NCI-H526 treated with DMSO at 0.1 percent for 48 hours (cell line): ENCODE data around the gene NDC1.
"Not testable (repeated sequence)": the region's sequence is repeated elsewhere in the genome, so short reads cannot be mapped to it uniquely, and the experiment has no call there.

Experiments
- DNase-seq: peaks from one replicate; lab custom pipeline; 2025; lab: John Stamatoyannopoulos, UW

The NDC1 gene, protein sequence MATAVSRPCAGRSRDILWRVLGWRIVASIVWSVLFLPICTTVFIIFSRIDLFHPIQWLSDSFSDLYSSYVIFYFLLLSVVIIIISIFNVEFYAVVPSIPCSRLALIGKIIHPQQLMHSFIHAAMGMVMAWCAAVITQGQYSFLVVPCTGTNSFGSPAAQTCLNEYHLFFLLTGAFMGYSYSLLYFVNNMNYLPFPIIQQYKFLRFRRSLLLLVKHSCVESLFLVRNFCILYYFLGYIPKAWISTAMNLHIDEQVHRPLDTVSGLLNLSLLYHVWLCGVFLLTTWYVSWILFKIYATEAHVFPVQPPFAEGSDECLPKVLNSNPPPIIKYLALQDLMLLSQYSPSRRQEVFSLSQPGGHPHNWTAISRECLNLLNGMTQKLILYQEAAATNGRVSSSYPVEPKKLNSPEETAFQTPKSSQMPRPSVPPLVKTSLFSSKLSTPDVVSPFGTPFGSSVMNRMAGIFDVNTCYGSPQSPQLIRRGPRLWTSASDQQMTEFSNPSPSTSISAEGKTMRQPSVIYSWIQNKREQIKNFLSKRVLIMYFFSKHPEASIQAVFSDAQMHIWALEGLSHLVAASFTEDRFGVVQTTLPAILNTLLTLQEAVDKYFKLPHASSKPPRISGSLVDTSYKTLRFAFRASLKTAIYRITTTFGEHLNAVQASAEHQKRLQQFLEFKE

DNA sequence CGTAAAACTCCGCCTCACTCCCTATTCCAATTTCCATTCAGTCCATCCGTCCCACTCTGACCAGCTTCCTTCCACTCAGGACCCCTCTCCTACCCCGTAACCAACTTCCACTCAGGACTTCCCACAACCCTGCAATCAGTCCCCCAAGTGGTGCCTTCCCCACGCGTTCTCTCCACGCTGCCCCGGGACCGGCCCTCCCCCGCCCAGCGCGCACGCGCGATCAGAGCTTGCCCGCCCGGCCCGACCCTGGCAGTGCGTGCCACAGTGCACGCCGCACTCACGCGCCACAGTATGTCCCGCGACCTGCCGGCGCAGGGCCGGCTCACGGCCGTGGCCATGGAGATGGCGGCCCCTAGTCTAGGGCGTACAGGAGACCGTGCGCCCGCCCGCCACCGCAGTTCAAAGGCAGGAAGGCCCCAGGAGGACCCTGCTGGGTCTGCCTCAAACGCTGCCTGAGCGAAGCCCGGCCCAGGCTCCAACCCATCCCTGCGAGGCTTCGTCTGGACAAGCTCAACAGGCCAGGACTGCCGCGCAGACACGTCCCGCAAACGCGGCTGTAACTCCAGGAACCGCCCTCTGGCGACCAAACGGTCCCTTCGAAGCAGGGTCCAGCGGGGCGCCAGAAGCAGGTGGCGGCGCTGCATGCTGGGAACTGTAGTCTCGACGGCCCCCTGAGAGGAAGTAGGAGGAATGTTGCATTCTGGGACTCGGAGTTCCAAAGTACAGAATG lies at the start of gene NDC1:
TSS of gene NDC1 (minus strand) at position 373 of the 730 bp plus-strand sequence. CDS start at position 338, 35 bp downstream.
- DNase-seq = peak; percentile 96

DNA sequence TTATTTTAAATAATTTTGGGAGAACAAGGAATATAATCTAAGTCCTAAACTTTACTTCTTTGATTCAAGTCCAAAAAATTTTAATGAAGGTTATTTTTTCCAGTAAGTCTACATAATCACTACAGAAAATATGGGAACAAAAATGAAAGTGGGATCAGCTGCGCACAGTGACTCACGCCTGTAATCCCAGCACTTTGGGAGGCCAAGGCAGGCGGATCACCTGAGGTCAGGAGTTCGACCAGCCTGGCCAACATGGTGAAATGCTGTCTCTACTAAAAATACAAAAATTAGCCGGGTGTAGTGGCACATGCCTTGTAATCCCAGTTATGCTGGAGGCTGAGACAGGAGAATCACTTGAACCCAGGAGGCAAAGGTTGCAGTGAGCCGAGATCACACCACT lies 45.5 kb upstream of the NDC1 start:
- DNase-seq = not testable (repeated sequence)

DNA sequence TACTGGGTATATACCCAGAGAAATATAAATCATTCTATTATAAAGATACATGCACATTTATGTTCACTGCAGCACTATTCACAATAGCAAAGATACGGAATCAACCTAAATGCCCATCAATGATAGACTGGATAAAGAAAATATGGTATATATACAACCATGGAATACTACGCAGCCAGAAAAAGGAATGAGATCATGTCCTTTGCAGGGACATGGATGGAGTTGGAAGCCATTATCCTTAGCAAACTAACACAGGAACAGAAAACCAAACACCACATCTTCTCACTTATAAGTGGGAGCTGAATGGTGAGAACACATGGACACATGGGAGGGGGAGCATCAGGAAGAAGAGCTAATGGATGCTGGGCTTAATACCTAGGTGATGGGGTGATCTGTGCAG lies 43.8 kb upstream of the NDC1 start:
- DNase-seq = not testable (repeated sequence)

DNA sequence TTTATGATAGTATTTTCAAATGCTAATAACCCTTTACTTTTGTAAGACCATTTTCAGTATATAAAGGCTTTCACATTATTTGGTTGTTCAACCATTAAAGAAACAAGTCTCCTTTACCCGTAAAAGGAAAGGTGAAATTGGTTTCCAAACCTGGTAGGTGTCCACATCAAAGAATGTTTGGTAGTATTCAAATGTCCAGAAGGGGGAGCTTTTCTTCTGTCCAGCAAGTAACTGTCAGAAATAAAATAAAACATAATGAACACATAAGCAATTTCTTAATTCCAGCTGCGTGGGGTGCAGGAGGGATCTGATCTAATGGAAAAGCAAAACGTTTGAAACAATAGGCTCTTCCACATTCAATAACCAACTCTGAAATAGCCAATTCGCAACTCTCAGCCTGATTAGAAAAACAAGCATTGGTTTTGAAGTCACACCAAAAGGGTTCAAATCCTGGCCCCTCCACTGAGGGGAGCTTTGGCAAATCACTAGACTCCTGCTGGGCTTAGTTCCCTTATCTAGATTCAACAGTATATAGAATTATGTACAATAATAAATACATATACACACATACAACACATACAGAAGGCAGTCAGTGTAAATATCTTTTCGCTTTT lies 40.5 kb upstream of the NDC1 start:
- peak; percentile 55 for DNase-seq

DNA sequence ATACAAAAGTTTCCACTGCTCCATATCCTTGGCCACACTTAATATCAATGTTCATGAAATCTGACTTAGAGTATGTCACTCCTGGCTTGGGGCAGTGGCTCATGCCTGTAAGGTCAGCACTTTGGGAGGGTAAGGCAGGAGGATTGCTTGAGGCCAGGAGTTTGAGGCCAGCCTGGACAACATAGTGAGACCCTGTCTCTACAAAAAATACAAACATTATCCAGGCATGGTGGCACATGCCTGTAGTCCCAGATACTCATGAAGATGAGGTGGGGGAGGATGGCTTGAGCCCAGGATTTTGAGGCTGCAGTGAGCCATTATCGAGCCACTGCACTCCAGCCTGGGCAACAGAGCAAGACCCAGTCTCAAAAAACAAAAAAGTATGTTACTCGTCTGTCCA lies 37.1 kb upstream of the NDC1 start:
- not testable (repeated sequence) for DNase-seq

DNA sequence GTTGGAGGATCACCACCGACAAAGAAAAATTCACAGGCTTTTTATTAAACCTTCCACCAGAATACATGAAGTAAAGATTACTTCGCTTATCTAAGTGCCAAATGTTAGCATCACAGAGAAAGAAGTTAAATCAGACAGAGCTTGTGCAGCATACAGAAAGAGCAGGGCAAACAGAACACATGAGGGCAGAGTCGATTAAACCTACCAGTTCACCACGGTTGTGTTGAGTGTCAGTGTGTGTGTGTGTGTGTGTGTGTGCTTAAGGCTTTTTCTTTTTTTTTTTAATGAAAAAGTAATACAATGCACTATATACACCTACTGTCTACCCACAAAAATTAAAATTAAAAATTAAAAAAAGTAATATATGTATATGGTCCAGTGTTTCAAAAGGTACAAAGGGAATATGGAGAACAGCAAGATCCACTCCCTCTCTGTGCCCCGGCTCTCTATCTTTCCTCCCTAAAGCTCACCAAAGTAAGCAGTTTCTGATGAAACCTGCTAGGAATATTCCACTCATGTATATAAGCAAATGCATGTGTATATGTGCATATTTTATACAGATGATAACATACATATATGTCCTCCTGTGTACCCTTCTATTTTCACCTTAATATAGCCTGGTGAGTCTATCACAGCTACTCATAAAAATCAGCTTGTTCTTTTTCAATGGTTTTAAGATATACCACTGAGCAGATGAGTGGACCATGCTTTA lies 33.8 kb upstream of the NDC1 start:
- DNase-seq = no peak

DNA sequence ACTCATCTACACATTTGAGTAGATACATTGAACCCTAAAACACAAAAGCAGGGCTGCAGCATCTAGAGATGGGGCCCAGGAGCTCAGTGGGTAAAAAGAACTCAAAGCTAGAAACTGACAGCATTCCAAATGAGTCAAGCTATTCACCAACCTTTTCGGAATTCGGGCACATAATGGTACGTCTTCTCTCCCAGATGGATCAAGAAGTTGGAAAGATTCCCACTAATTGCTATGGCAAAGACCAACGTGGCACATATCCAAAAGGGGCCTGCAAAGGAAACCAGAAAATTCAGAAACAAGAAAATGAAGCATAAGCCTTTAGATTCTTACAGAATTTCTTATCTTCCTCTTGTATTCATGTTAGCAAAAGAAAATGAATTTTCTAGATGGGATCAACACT lies 33.1 kb upstream of the NDC1 start:
- DNase-seq = no peak

DNA sequence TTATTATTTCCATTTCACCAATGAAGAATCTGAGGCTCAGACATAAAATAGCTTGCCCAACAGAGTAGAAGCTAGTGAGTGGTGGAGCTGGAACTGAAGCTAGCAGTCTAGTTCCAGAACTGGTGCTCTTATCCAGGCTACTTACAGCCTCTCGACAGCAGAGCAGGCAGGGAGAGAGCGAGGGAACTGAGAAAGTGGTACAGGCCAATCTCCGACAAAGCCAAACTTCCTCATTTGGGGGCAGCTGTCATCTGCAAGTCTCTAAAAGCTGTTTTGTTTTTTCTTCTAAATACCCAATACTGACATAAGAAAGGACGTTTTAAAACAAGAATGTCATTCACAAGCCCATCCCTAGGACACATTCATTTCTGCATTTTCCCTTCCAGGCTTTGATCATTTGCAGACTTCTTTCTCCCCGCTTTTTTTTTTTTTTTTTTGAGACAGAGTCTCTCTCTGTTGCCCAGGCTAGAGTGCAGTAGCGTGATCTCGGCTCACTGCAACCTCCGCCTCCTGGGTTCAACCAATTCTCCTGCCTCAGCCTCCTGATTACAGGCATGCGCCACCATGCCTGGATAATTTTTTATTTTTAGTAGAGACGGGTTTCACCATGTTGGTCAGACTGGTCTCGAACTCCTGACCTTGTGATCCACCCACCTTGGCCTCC lies 31.5 kb upstream of the NDC1 start:
- no peak for DNase-seq

DNA sequence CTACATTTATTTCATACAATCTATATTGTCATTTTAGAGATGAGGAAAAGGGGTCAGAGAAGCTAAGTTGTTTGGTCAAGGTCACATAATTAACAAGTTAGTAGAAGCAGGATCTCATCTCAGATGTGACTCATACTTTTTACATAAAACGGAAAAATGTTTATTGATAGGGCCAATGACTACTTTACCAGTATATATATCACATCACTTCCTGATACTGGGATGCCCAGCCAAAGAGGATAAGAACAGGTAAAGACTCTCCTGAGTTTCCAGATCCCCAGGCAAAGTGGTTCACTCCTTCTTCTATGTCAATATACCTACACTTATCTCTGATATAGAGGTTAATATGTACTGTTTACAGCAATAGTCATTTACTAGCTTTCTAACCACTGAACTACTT lies 30.5 kb upstream of the NDC1 start:
- DNase-seq = no peak

DNA sequence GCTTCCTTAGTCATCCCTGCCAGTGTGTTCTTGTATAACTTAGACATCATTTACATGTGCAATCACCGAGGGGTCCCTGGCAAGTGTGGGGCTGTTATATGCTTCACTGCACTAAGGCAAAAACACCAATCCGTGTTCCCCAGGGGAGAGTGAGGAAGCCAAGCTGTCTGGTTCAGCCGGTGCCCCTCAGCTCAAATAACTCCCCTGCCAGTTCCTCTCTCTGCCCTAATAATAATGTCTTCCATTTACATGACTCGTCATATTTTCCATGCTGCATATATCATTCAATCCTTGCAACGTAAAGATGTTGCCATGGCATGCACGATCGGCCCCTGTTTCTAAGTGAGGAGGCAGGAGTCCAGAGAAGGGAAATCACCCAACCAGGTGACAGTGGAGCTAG lies 24.4 kb upstream of the NDC1 start:
- DNase-seq = peak; percentile 78

DNA sequence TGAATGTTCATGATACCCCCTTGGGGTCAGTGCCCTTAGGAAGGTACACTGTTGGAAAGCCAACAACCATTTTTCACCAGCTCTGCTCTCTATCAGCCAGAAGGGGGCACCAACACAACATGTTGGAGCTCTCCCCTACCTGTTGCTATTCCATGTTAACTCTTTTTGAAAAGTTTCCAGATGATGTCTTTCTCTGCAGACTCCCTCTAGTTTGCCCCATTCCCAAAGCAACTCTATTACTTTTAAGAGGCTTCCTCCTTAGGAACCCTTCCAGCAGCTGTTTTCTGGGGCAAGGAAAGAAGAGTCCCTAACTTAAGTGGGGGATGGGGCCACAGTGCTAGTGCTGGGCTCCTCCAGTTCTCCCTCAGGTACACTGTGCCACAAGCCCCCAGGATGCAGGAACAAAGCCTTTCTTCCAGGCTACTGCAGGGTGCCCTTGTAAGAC lies 22.9 kb upstream of the NDC1 start:
- DNase-seq = peak; percentile 43

DNA sequence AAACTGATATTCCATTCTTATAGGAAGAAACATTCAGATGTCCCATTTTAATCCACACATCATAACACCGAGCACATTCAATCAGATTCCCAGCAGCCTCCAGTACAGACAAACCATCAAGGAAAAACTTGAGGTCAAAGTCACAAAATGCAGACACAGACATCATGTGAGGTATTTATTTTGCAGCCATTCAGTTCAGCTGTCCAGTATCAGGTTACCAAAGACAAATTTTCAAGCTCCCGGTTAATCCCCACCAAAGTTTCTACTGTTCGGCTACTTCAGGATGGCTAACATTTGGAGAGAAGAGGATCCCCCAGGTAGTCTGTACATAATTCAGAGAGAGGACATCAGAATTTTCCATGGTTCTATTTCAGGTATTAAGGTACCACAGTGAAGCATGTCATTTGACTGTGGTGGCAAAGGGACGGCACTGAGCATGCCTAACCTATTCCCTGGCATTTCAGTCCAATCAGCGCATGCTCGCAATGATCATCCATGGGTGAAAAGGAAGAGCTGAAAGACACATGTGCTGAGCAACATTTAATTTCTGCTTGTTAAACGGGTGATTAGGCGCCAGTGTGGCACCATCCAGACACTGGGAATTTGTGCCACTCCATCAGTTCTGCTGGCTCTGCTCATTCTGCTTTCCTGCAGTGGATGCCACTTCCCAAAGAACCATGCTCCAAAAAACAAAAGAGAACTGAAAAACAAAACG lies 13.6 kb upstream of the NDC1 start:
- DNase-seq = peak; percentile 33

DNA sequence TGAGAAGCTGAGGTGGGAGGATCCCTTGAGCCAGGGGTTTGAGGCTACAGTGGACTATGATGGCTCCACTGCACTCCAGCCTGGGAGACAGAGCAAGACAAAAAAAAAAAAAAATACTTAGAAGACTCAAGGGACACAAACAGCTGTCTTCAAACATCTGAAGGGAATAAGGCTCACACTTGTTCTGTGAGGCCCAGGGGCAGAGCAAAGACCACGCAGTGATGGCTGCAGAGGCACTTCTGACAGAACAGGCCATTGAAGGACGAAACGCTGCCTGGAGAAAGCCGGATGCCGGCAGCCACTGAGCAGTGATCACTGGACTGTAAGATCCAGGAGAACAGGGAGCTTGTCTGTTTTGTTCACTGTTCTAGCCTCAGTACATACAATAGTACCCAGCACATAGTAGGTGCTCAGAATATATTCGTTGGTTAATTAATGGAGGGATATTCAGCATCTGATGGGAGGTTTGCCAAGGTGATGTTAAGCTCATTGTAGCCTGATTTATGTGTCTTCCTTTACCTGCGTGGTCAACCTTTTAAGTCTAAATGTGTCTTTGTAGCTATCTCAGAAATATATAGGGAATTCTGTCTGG lies 12.1 kb upstream of the NDC1 start:
- DNase-seq = no peak

DNA sequence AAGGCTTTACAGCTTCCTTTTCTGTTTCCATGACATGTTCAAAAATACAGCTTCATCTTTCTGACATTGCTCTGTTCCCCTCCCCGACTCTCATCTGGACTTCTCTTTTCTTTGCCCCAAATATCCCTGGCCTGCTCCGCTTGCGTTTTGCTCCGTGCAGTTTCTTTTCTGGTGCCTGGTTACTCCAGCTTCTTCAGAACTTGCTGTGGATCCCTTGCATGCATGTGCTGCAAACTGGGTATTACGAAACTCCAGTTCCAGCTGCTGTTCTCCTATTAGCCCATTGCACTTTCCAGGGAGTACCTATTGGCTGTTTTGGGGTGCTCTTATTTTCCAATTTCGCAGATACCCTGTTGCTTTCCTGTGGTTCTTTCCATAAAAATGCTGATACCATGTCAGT lies 9.9 kb upstream of the NDC1 start:
- no peak for DNase-seq

DNA sequence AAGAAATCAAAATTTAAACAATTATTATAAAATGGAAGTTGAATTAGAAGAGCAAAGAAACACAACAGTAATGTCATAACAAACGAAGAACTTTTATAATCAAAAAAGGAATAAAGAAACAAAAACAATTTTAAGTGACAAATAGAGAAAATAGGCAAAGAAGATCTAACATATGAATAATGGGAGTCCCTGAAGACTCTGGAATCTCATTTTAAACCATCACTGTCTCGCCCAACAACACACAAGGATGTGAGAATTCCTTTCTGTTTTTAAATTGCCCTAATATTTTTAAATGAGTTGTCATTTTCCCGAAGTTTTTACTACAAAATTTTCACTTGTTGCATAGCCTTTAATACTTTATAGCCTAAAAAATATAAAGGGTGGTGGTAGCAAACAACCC lies 4.3 kb upstream of the NDC1 start:
- no peak for DNase-seq

DNA sequence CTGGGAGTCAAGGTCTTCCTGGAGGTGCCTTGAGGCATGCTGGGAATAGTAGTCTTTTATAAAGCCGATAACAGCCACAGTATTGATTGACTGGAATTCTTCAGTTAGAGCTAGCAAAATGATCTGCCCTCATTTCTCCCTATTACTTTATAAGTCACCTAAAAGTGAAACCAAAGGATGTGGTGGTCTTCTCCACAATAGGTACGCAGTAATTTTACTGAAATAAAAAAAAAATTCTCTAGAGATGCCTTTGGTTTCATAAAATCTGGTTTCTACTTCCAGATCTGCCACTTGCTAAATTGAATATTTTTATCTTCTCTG lies 518 bp upstream of the NDC1 start:
- no peak for DNase-seq

DNA sequence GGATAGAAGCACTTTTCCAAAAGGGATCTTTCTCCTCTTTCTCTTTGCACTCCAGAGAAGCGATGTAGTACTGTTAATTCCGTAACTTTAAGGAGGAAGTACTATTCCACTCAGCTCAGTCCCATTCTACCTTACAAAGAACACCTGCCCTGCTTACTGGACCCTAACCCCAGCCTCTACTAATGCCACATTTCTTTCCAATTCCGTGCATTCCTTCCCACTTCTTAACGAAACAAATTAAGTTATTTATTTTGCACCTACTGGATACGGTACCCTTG lies 511 bp downstream of the NDC1 start:
- DNase-seq = peak; percentile 45

DNA sequence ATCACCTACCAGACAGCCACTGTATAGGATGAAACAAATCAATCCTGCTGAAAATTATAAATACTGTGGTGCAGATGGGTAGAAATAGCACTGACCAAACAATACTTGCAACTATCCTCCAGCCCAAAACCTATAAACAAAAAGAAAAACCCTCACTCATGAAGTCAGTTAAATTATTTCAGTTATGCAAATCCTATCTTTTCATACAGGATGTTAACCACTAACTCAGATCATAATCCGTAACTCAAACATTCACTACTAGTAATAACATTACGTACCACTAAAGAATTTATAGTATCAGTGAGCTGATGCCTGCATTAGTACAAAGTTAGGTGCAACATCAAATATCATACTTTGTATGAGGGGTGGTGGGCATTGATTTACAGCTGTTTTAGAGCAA lies 2.6 kb downstream of the NDC1 start:
- DNase-seq = peak; percentile 87

DNA sequence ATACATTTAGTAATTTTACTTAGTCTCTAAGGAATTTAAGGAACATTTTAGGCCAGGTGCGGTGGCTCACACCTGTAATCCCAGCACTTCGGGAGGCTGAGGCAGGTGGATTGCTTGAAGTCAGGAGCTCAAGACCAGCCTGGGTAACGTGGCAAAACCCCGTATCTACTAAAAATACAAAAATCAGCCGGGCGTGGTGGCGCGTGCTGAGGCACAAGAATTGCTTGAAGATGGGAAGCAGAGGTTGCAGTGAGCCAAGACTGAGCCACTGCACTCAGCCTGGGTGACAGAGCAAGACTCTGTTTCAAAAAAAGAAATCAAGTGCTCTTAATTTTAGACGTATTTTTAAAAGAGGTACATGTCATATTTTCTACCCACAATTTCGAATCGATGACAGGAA lies 3.3 kb downstream of the NDC1 start:
- DNase-seq = no peak

DNA sequence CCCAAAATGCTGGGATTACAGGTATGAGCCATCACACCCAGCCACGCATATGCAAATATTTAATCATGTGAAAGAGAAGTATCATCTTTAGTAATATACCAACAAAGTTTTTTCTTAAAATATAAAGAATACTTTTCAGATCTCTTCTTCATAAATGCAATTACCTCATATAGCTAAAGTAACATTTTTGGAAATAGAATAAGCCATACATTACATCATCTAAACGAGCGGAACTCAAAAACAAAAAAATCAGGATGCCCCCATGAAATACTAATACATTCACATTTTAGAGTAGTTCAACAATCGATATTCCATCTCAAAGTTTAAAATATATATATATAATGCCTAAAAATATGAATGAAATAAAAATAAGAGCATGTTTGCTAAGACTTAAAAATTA lies 4.7 kb downstream of the NDC1 start:
- no peak for DNase-seq

DNA sequence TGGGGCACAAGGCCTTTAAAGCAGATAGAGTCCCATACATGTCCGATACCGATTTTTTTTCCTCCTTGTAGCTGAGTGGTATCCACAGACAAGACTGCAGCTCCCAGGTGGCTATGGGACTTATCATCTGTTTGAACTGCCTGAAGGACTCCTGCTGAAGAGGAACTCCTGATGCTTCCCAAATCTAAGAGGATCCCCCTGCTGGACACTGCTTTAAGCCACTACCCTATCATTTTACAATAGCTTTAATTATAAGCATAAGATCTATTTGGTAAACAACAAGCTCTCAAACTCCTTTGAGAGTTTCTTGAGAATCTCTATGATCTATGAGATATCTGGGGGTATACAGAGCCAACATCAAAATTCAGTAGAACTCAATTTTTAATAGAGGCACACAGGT lies 11.7 kb downstream of the NDC1 start:
- DNase-seq = no peak
